Heart right ventricle (tissue), 16 donors: ENCODE results near the gene NXN. TPM values are rescaled to one million over a fixed set of nuclear protein-coding genes. Genes with fewer than 3 reads are reported as not detected.

ENCODE experiments used
- ATAC-seq, 8 donors: fragments of 200-7000 bp; cut with Tn5 transposase; one replicate each; pipeline ENCODE4 v1.9.1; 2020; ENCODE audit warnings: mild to moderate bottlenecking in 8 of 8, moderate library complexity in 8 of 8, moderate number of reproducible peaks in 1 of 8
- DNase-seq, 2 donors: peaks; one replicate each; pipeline ENCODE4 v3.0.0-alpha.2; 2020
- H3K27ac ChIP-seq, 10 donors: fragments of 200-600 bp; sonication (generic) in 2 of 10; one replicate each; pipeline versions ENCODE4 v1.5.0 to v1.8.0; 2020 to 2022; ENCODE audit warnings: mild to moderate bottlenecking in 3 of 10
- H3K27me3 ChIP-seq, 7 donors: fragments of 200-600 bp; one replicate each; pipeline ENCODE4 v1.8.0; 2021 to 2022; ENCODE audit warnings: mild to moderate bottlenecking in 2 of 7
- H3K36me3 ChIP-seq, 9 donors: fragments of 200-600 bp; sonication (generic) in 1 of 9; one replicate each; pipeline versions ENCODE4 v1.5.0 to v1.8.0; 2020 to 2022; ENCODE audit warnings: mild to moderate bottlenecking in 2 of 9
- H3K4me1 ChIP-seq, 9 donors: fragments of 200-600 bp; sonication (generic) in 1 of 9; one replicate each; pipeline versions ENCODE4 v1.5.0 to v1.8.0; 2020 to 2022; ENCODE audit warnings: mild to moderate bottlenecking in 4 of 9
- H3K4me3 ChIP-seq, 10 donors: fragments of 200-600 bp; sonication (generic) in 2 of 10; one replicate each; pipeline versions ENCODE4 v1.5.0 to v1.8.0; 2020 to 2022; ENCODE audit warnings: mild to moderate bottlenecking in 7 of 10, moderate library complexity in 2 of 10
- H3K9me3 ChIP-seq, 11 donors: fragments of 200-600 bp in 10 of 11; sonication (generic) in 2 of 11; one replicate each; pipeline versions ENCODE4 v1.5.0 to v1.8.0; 2013 to 2022; ENCODE audit warnings: mild to moderate bottlenecking in 2 of 11, control low read depth in 1 of 11, moderate library complexity in 1 of 11
- CTCF ChIP-seq, 9 donors: fragments of 200-600 bp; sonication (generic) in 2 of 9; IDR thresholded peaks; one replicate each; pipeline versions ENCODE4 v1.5.0 to v1.8.0; 2021 to 2022; ENCODE audit warnings: antibody characterized with exemption in 9 of 9, mild to moderate bottlenecking in 5 of 9, moderate library complexity in 1 of 9
- WGBS, 2 donors: extraction: QIAGEN DNeasy Blood & Tissue Kit; methylation state at CpG; one replicate each; pipeline ENCODE4 v1.1.7; 2013; ENCODE audit warnings: inconsistent platforms in 1 of 2; 5-methylcytosine and 5-hydroxymethylcytosine counted together
- intact Hi-C, 10 donors: fragments of 100-400 bp; cut with DNase I; formaldehyde crosslinking; loops; one replicate each; pipeline versions ENCODE4 v1.11.1 to v1.14.2; 2022
- polyA plus RNA-seq, 2 donors: library from polyadenylated mRNA; stranded (reverse); fragments of 200-250 nt; gene quantifications; one replicate each; pipeline ENCODE4 v1.2.3, GENCODE V29; 2013
- total RNA-seq, 10 donors: library from RNA; stranded (reverse); fragmentation: NEBNext Ultra II Directional in 3 of 10; extraction: Animal tissue kit (Norgen Biotek cat#: 25700) in 3 of 10; gene quantifications; one replicate each; pipeline versions ENCODE4 v1.2.1 to v1.2.4, GENCODE V29; 2021 to 2023
- donor health status: Arrhythmogenic right ventricular cardiomyopathy.
- donor health status: ischemic (EF 13 %, LVEDD 7.1; RV severe dilation, severe dysfunction).
- donor health status: healthy with polysubstance abuse.
- donor health status: DM: no; HTN: yes; CAD: no.
- donor health status: DM: no; HTN: no; CAD: no.
- donor health status: ischemic (EF 25% LVEDD 6.9; RV normal size, moderate dysfunction).
- donor health status: ischemic (EF 25% LVEDD 5.7; RV mildly dilated, moderate dysfunction).
- donor health status: healthy.
- donor health status: DM: yes; HTN: yes; CAD: no.
- donor health status: Ischemic cardiomyopathy.
- donor health status: ischemic (EF 35%, LVEDD 5.7; RV mildly dilated, moderate dysfunction).
- donor health status: nonischemic (EF 11% LVEDD 7.7; RV severe dilation, severe dysfunction).
- donor health status: DM: yes; HTN: yes; CAD: no.
- donor health status: PGD.
- donor health status: ischemic (EF 29% LVEDD 5.4; RV normal size, mild dysfunction).
- donor health status: nonischemic (EF 23%, LVEDD 6.1; RV moderate dilation, normal function).

NXN gene
- total and polyA plus RNA-seq, 12 donors: 9.9 to 24.4 (median 15.9) TPM

- H3K4me3 ChIP-seq: no peak overlapping the region
- peak overlapping the region; percentile 9 to 90 (median 74) for H3K27ac ChIP-seq
- no peak for TF ChIP-seq CTCF (IDR thresholded peaks at IDR 0.05)
- no peaks in the 10 kb centered on the region for H3K9me3 ChIP-seq
- H3K4me1 ChIP-seq: peaks cover 52 to 96% (median 88%) of the 10 kb centered on the region in 9 donors
- peaks cover 0 to 96% (median 36%) of the 10 kb centered on the region in 9 donors for H3K36me3 ChIP-seq
- H3K27me3 ChIP-seq: no peaks in the 10 kb centered on the region
- intact Hi-C loops: loop anchor here in 1 of 10 donors (5.0 kb wide), 1 partner anchor 36 kb away; no protein-coding TSS in a partner anchor
- 66 to 70% methylated on average over 16 of the region's 16 CpGs for whole genome bisulfite sequencing, 2 donors
- DNase-seq: no peak
- ATAC-seq: peak in 2 of 8 donors; percentile 12 to 16
These were observed 26.5 kb upstream of the NXN start for GRCh38 chr17:1006054-1006453.

GRCh38 chr17:1005361-1005946 lies 25.9 kb upstream of the NXN start:
- peak in 7 of 8 donors; percentile 16 to 53 (median 49) for ATAC-seq
- H3K4me3 ChIP-seq: no peak overlapping the region
- WGBS, 2 donors: 22 to 34% methylated on average over 23 of the region's 23 CpGs
- H3K27me3 ChIP-seq: no peaks in the 10 kb centered on the region
- H3K4me1 ChIP-seq: peaks cover 55 to 96% (median 88%) of the 10 kb centered on the region in 9 donors
- no peak for TF ChIP-seq CTCF (IDR thresholded peaks at IDR 0.05)
- peaks cover 0 to 96% (median 32%) of the 10 kb centered on the region in 9 donors for H3K36me3 ChIP-seq
- DNase-seq: peak; percentile 65 to 72
- H3K27ac ChIP-seq: peak overlapping the region; percentile 9 to 90 (median 78)
- no peaks in the 10 kb centered on the region for H3K9me3 ChIP-seq
- intact Hi-C loops: loop anchor here in 2 of 10 donors (2.0 to 5.0 kb wide), 2 partner anchors 37 to 51 kb away; no protein-coding TSS in a partner anchor

GRCh38 chr17:1004769-1005295 lies 25.3 kb upstream of the NXN start:
- DNase-seq (no peak), ATAC-seq (no peak)
- intact Hi-C loops: loop anchor here in 9 of 10 donors (2.0 to 5.0 kb wide), 5 partner anchors 37 to 52 kb away; no protein-coding TSS in a partner anchor
- Histone ChIP-seq H3K4me1 (peaks cover 55 to 96% (median 85%) of the 10 kb centered on the region in 9 donors), H3K9me3 (no peaks in the 10 kb centered on the region), H3K4me3 (no peak overlapping the region), H3K36me3 (peaks cover 0 to 96% (median 29%) of the 10 kb centered on the region in 9 donors), H3K27ac (peak overlapping the region in 8 of 10 donors; percentile 45 to 90 (median 78)), H3K27me3 (no peaks in the 10 kb centered on the region)
- 70% methylated on average over 13 of the region's 13 CpGs for WGBS, 2 donors
- TF ChIP-seq CTCF (IDR thresholded peaks at IDR 0.05): no peak

GRCh38 chr17:1003972-1004768 lies 24.6 kb upstream of the NXN start:
- ATAC-seq: no peak
- Histone ChIP-seq H3K4me1 (peaks cover 55 to 96% (median 84%) of the 10 kb centered on the region in 9 donors), H3K9me3 (no peaks in the 10 kb centered on the region), H3K36me3 (peaks cover 0 to 96% (median 28%) of the 10 kb centered on the region in 9 donors), H3K27me3 (no peaks in the 10 kb centered on the region), H3K27ac (peak overlapping the region in 9 of 10 donors; percentile 6 to 90 (median 79)), H3K4me3 (no peak overlapping the region)
- 67 to 69% methylated on average over 30 of the region's 30 CpGs for WGBS, 2 donors
- intact Hi-C loops: loop anchor here in 9 of 10 donors (2.0 to 5.0 kb wide), 5 partner anchors 38 to 53 kb away; no protein-coding TSS in a partner anchor
- no peak for TF ChIP-seq CTCF (IDR thresholded peaks at IDR 0.05)
- DNase-seq: no peak
